Lower lobe of right lung (tissue), 2 donors: ENCODE data around the gene ESYT2. TPM values are rescaled to one million over a fixed set of nuclear protein-coding genes. Genes with fewer than 3 reads are reported as not detected.

Source experiments
- ATAC-seq, 2 donors: fragments of 200-7000 bp; cut with Tn5 transposase; one replicate each; pipeline ENCODE4 v1.9.1; 2020 to 2022; ENCODE audit warnings: mild to moderate bottlenecking in 2 of 2, moderate library complexity in 2 of 2
- DNase-seq: peaks from one replicate; pipeline ENCODE4 v3.0.0-alpha.2; 2020
- H3K27ac ChIP-seq: fragments of 200-600 bp; one replicate; pipeline ENCODE4 v1.8.0; 2022
- H3K27me3 ChIP-seq: fragments of 200-600 bp; one replicate; pipeline ENCODE4 v1.8.0; 2022; ENCODE audit warnings: low read depth
- H3K36me3 ChIP-seq: fragments of 200-600 bp; one replicate; pipeline ENCODE4 v1.8.0; 2022; ENCODE audit warnings: mild to moderate bottlenecking
- H3K4me1 ChIP-seq: fragments of 200-600 bp; one replicate; pipeline ENCODE4 v1.8.0; 2022
- H3K4me3 ChIP-seq: fragments of 200-600 bp; one replicate; pipeline ENCODE4 v1.8.0; 2022; ENCODE audit warnings: mild to moderate bottlenecking
- H3K9me3 ChIP-seq: fragments of 200-600 bp; one replicate; pipeline ENCODE4 v1.8.0; 2022
- CTCF ChIP-seq: fragments of 200-600 bp; IDR thresholded peaks from one replicate; pipeline ENCODE4 v1.8.0; 2022; ENCODE audit warnings: antibody characterized with exemption, mild to moderate bottlenecking
- intact Hi-C: fragments of 100-400 bp; cut with DNase I; formaldehyde crosslinking; loops from one replicate; pipeline ENCODE4 v1.11.0; 2022
- total RNA-seq: library from RNA; stranded (reverse); fragmentation: NEBNext Ultra II Directional; extraction: Animal tissue kit (Norgen Biotek cat#: 25700); gene quantifications from one replicate; pipeline ENCODE4 v1.2.1, GENCODE V29; 2021
- donor health status: DM: no; HTN: yes; CAD: no; lungs with severe emphysema.

ESYT2 gene
- total RNA-seq, 1 donor from 2014 or later: 55.5 TPM

DNA sequence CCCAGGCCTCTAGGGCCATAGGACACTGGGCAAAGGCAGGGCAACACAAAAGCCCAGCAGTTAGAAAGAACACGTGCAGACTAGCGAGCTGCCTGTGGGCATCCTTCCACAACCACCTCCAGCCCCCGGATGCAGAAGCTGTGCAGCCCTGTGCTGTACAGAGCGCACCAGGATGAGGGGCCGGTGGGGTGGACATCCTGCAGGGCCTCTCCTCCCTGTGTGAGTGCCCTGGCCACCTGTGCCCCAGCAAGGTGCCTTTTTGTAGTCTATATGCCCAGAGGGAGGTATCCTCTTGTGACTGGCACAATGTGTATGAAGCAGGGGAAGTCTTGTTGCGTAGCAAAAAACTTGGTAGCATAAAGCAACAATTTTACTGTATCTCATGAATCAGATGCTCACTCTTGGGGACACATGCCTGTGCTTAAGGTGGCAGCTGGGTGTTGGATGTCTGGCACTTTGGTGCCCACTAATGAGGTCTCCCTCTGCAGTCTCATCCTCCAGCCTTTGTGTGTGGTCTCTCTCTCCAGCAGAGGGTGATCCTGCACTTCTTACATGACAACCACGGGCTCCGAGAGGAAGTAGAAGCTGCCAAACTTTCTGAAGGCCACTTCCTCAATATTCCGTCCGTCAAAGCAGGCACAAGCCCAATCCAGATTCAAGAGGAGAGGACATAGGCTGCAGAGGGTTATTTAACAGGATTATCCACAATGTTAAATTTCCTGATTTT, 133.4 kb downstream of the ESYT2 start:
- Histone ChIP-seq H3K27ac (no peak overlapping the region), H3K27me3 (no peaks in the 10 kb centered on the region), H3K9me3 (no peaks in the 10 kb centered on the region), H3K4me3 (no peak overlapping the region), H3K4me1 (peaks cover 10% of the 10 kb centered on the region), H3K36me3 (peaks cover 4% of the 10 kb centered on the region)
- intact Hi-C loops: no loop called here
- peak; percentile 62 for TF ChIP-seq CTCF
- DNase-seq (peak; percentile 53), ATAC-seq (peak; percentile 90)

DNA sequence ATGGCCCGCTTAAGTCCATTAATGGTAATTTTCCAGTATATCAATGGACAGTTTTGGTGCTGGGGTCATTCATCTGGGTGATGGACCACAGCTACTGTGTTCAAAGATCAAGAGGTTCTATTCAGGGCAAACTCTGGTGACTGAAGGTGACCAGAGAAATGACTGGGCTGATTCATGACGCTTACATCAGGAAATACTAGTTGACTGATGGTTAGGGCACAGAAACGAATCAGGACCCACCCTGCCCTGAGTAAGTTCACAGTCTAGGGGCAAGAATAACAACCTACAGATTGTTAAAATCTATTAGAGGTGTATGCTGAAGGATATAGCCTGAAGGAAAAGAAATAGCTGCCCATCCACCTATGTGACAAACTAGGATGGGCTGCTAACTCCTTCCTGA, 134.3 kb downstream of the ESYT2 start:
- ATAC-seq: no peak
- H3K27ac ChIP-seq: no peak overlapping the region
- DNase-seq: no peak
- intact Hi-C loops: no loop called here
- H3K4me3 ChIP-seq: no peak overlapping the region
- no peaks in the 10 kb centered on the region for H3K27me3 ChIP-seq
- peaks cover 10% of the 10 kb centered on the region for H3K4me1 ChIP-seq
- TF ChIP-seq CTCF: no peak
- peaks cover 12% of the 10 kb centered on the region for H3K36me3 ChIP-seq
- no peaks in the 10 kb centered on the region for H3K9me3 ChIP-seq

DNA sequence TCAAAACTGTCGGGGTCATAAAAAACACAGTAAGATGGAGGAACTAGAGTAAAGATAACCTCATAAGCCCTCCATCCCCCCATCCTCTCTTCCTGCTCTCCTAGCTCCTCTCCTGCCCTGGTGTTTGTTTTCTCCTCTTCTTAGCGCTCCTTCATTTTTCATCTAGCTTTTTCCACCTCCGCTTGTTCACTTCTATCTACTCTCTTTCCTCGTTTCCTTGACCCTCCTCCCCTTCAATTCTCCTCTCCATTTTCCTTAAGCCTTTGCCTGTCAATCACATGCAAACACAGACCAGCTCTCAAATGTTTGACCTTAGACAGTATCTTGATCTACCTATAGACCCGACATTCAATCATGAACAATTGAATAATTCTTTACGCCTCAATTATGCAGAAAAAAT, 134.7 kb downstream of the ESYT2 start:
- no peak overlapping the region for H3K27ac ChIP-seq
- peaks cover 10% of the 10 kb centered on the region for H3K4me1 ChIP-seq
- intact Hi-C loops: no loop called here
- ATAC-seq (no peak), DNase-seq (no peak)
- no peak overlapping the region for H3K4me3 ChIP-seq
- H3K9me3 ChIP-seq: no peaks in the 10 kb centered on the region
- H3K36me3 ChIP-seq: peaks cover 12% of the 10 kb centered on the region
- H3K27me3 ChIP-seq: no peaks in the 10 kb centered on the region
- no peak for TF ChIP-seq CTCF

GRCh38 chr7:158689488-158689887, 139.8 kb downstream of the ESYT2 start:
- Histone ChIP-seq H3K27ac (no peak overlapping the region), H3K36me3 (peaks cover 12% of the 10 kb centered on the region), H3K4me1 (no peaks in the 10 kb centered on the region), H3K9me3 (no peaks in the 10 kb centered on the region), H3K27me3 (no peaks in the 10 kb centered on the region), H3K4me3 (no peak overlapping the region)
- no peak for TF ChIP-seq CTCF
- intact Hi-C loops: no loop called here
- no peak for ATAC-seq
- no peak for DNase-seq

DNA sequence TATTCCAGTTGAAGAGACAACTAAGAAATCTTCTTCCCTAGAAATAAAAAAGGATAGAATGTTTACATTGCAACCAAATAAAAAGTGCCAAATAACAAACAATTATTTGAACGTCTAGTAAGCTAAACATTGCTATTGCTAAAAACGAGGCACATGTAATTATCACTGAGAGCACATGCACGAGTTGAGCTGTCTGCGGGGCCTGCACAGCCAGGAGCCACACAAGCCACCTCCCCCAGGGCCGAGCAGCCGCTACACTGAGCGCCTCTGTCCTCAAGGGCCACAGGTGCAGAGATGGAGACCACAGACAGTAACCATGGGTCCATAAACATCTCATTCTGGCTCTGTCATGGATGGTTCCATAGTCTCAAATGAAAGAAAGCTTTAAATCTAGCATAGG, 141.9 kb downstream of the ESYT2 start:
- intact Hi-C loops: no loop called here
- Histone ChIP-seq H3K27ac (no peak overlapping the region), H3K4me1 (no peaks in the 10 kb centered on the region), H3K4me3 (no peak overlapping the region), H3K36me3 (peaks cover 12% of the 10 kb centered on the region), H3K9me3 (no peaks in the 10 kb centered on the region), H3K27me3 (no peaks in the 10 kb centered on the region)
- ATAC-seq (no peak), DNase-seq (no peak)
- no peak for TF ChIP-seq CTCF
